ENCODE results near the gene NFE2L2. TPM values are rescaled to one million over a fixed set of nuclear protein-coding genes. Genes with fewer than 3 reads are reported as not detected.
A peak's percentile ranks its signal among the peaks of the same experiment; 100 is the strongest.

The NFE2L2 gene
- total RNA-seq, 1 donor from 2014 or later = 105 TPM

- intact Hi-C loops (cut with DNase I) = no loop called here
- Histone ChIP-seq H3K4me3 (no peak overlapping the region), H3K27me3 (ENCODE audit: low read depth) (no peaks in the 10 kb centered on the region), H3K27ac (no peak overlapping the region), H3K4me1 (no peaks in the 10 kb centered on the region), H3K9me3 (no peaks in the 10 kb centered on the region), H3K36me3 (no peaks in the 10 kb centered on the region)
- TF ChIP-seq CTCF (IDR thresholded peaks at IDR 0.05) = no peak
- no peak for ATAC-seq
- DNase-seq = no peak
Observed at GRCh38 chr2:177306550-177306949, 42.0 kb upstream of the NFE2L2 start.

GRCh38 chr2:177303939-177304338 lies 39.4 kb upstream of the NFE2L2 start:
- no peak for TF ChIP-seq CTCF (IDR thresholded peaks at IDR 0.05)
- intact Hi-C loops (cut with DNase I) = no loop called here
- ATAC-seq = no peak
- Histone ChIP-seq H3K9me3 (no peaks in the 10 kb centered on the region), H3K36me3 (no peaks in the 10 kb centered on the region), H3K4me3 (no peak overlapping the region), H3K27ac (no peak overlapping the region), H3K27me3 (ENCODE audit: low read depth) (no peaks in the 10 kb centered on the region), H3K4me1 (no peaks in the 10 kb centered on the region)
- no peak for DNase-seq

GRCh38 chr2:177302552-177302951 lies 38.0 kb upstream of the NFE2L2 start:
- no peak for TF ChIP-seq CTCF (IDR thresholded peaks at IDR 0.05)
- no peak for DNase-seq
- no peaks in the 10 kb centered on the region for H3K9me3 ChIP-seq
- intact Hi-C loops (cut with DNase I) = no loop called here
- no peaks in the 10 kb centered on the region for H3K36me3 ChIP-seq
- H3K27ac ChIP-seq = no peak overlapping the region
- H3K27me3 ChIP-seq (ENCODE audit: low read depth) = no peaks in the 10 kb centered on the region
- H3K4me3 ChIP-seq = no peak overlapping the region
- no peaks in the 10 kb centered on the region for H3K4me1 ChIP-seq
- peak; percentile 76 to 83 for ATAC-seq

- no peaks in the 10 kb centered on the region for H3K27me3 ChIP-seq (ENCODE audit: low read depth)
- no peaks in the 10 kb centered on the region for H3K36me3 ChIP-seq
- no peak overlapping the region for H3K27ac ChIP-seq
- intact Hi-C loops (cut with DNase I) = no loop called here
- no peaks in the 10 kb centered on the region for H3K9me3 ChIP-seq
- no peak for TF ChIP-seq CTCF (IDR thresholded peaks at IDR 0.05)
- H3K4me3 ChIP-seq = no peak overlapping the region
- peaks cover 5% of the 10 kb centered on the region for H3K4me1 ChIP-seq
- DNase-seq (no peak), ATAC-seq (no peak)
Observed at GRCh38 chr2:177298191-177298590, 33.7 kb upstream of the NFE2L2 start.

- Histone ChIP-seq H3K4me1 (peaks cover 5% of the 10 kb centered on the region), H3K36me3 (no peaks in the 10 kb centered on the region), H3K9me3 (no peaks in the 10 kb centered on the region), H3K27ac (no peak overlapping the region), H3K4me3 (no peak overlapping the region), H3K27me3 (ENCODE audit: low read depth) (no peaks in the 10 kb centered on the region)
- ATAC-seq (peak in 1 of 2 donors; percentile 63), DNase-seq (no peak)
- intact Hi-C loops (cut with DNase I) = no loop called here
- TF ChIP-seq CTCF (IDR thresholded peaks at IDR 0.05) = peak; percentile 44
Observed at GRCh38 chr2:177296040-177296439, 31.5 kb upstream of the NFE2L2 start.

GRCh38 chr2:177295484-177295883 lies 31.0 kb upstream of the NFE2L2 start:
- Histone ChIP-seq H3K4me1 (peaks cover 5% of the 10 kb centered on the region), H3K27me3 (ENCODE audit: low read depth) (no peaks in the 10 kb centered on the region), H3K4me3 (no peak overlapping the region), H3K27ac (no peak overlapping the region), H3K36me3 (no peaks in the 10 kb centered on the region), H3K9me3 (no peaks in the 10 kb centered on the region)
- no peak for ATAC-seq
- DNase-seq = no peak
- no peak for TF ChIP-seq CTCF (IDR thresholded peaks at IDR 0.05)
- intact Hi-C loops (cut with DNase I) = no loop called here
